Naive thymus-derived CD4-positive, alpha-beta T cell (primary cell): ENCODE results near the gene SRGAP2C. TPM values are rescaled to one million over a fixed set of nuclear protein-coding genes. Genes with fewer than 3 reads are reported as not detected.
"Not testable (repeated sequence)": the region's sequence is repeated elsewhere in the genome, so short reads cannot be mapped to it uniquely, and the experiment has no call there.

ENCODE experiments used
- ATAC-seq: fragments of 150-1000 bp; cut with Tn5 transposase; 2 replicates; pipeline ENCODE4 v1.10.0; 2021; ENCODE audit warnings: mild to moderate bottlenecking, moderate library complexity
- CTCF ChIA-PET: fragments of 350-600 bp; sonication (Branson Sonifier 250); formaldehyde crosslinking; loops from one replicate; lab custom pipeline; 2021; ENCODE audit warnings: antibody characterized with exemption; lab: Charles Lee
- POLR2A ChIA-PET: fragments of 350-600 bp; sonication (Branson Sonifier 250); formaldehyde crosslinking; loops from one replicate; lab custom pipeline; 2021; ENCODE audit warnings: antibody characterized with exemption, inconsistent platforms; lab: Charles Lee
- DNase-seq, 9 donors: peaks; one replicate each; pipeline versions ENCODE4 v3.0.0 to v3.0.0-alpha.2; 2020 to 2022; ENCODE audit warnings: mixed read lengths in 1 of 9
- H3K27ac ChIP-seq: one replicate; pipeline ENCODE4 v1.7.0; 2013; ENCODE audit warnings: mild to moderate bottlenecking, low read depth, low read length, moderate library complexity
- H3K27me3 ChIP-seq, 2 donors: one replicate each; pipeline ENCODE4 v1.7.0; 2013; ENCODE audit warnings: low read length in 2 of 2, mild to moderate bottlenecking in 2 of 2, moderate library complexity in 2 of 2; ENCODE audit not compliant: control insufficient read depth in 2 of 2, insufficient read depth in 2 of 2
- H3K36me3 ChIP-seq, 3 experiments: 1 replicate in 2 of 3; 2 replicates in 1 of 3; pipeline ENCODE4 v1.7.0; 2013; ENCODE audit warnings: low read length in 3 of 3, mild to moderate bottlenecking in 3 of 3, moderate library complexity in 1 of 3; ENCODE audit not compliant: insufficient read depth in 3 of 3, control insufficient read depth in 2 of 3
- H3K4me1 ChIP-seq, 2 donors: one replicate each; pipeline ENCODE4 v1.7.0; 2013; ENCODE audit warnings: low read length in 2 of 2, mild to moderate bottlenecking in 2 of 2, moderate library complexity in 1 of 2; ENCODE audit not compliant: control insufficient read depth in 2 of 2, insufficient read depth in 2 of 2
- H3K4me3 ChIP-seq: 2 replicates; pipeline ENCODE4 v1.7.0; 2013; ENCODE audit warnings: mild to moderate bottlenecking, low read length
- H3K9me3 ChIP-seq, 3 experiments: 1 replicate in 2 of 3; 2 replicates in 1 of 3; pipeline ENCODE4 v1.7.0; 2013; ENCODE audit warnings: low read length in 3 of 3; ENCODE audit not compliant: control insufficient read depth in 2 of 3
- H3K27ac Mint-ChIP-seq, 9 donors: one replicate each; pipeline ENCODE4 v1.8.0; 2020 to 2022; ENCODE audit warnings: mixed read lengths in 9 of 9, mild to moderate bottlenecking in 8 of 9, moderate library complexity in 5 of 9, inconsistent platforms in 2 of 9
- H3K27me3 Mint-ChIP-seq, 5 donors: one replicate each; pipeline ENCODE4 v1.8.0; 2021 to 2022; ENCODE audit warnings: mixed read lengths in 5 of 5, mild to moderate bottlenecking in 1 of 5
- H3K36me3 Mint-ChIP-seq, 5 donors: one replicate each; pipeline ENCODE4 v1.8.0; 2020 to 2022; ENCODE audit warnings: mixed read lengths in 5 of 5, mild to moderate bottlenecking in 3 of 5, inconsistent platforms in 1 of 5
- H3K4me1 Mint-ChIP-seq, 7 donors: one replicate each; pipeline ENCODE4 v1.8.0; 2020 to 2022; ENCODE audit warnings: mixed read lengths in 7 of 7, mild to moderate bottlenecking in 3 of 7, inconsistent platforms in 1 of 7
- H3K4me3 Mint-ChIP-seq, 10 donors: one replicate each; pipeline ENCODE4 v1.8.0; 2020 to 2022; ENCODE audit warnings: mild to moderate bottlenecking in 10 of 10, mixed read lengths in 10 of 10, moderate library complexity in 6 of 10, inconsistent platforms in 2 of 10
- H3K9me3 Mint-ChIP-seq, 11 donors: one replicate each; pipeline ENCODE4 v1.8.0; 2020 to 2022; ENCODE audit warnings: mixed read lengths in 11 of 11, mild to moderate bottlenecking in 4 of 11, inconsistent platforms in 1 of 11, moderate library complexity in 1 of 11
- intact Hi-C, 2 donors: fragments of 100-400 bp; cut with micrococcal nuclease; formaldehyde crosslinking; loops; one replicate each; pipeline ENCODE4 v1.15.1; 2023
- polyA plus RNA-seq, 2 donors: library from polyadenylated mRNA; unstranded; fragments of 300-500 nt; fragmentation: Illumina TruSeq; gene quantifications; one replicate each; pipeline ENCODE4 v1.2.3, GENCODE V29; 2021
- total RNA-seq, 6 experiments: library from RNA in 5 of 6; stranded (reverse) in 5 of 6; gene quantifications; 1 replicate in 5 of 6; 2 replicates in 1 of 6; pipeline ENCODE4 v1.2.3 and lab custom pipeline; 2021 to 2026

The SRGAP2C gene
- total and polyA plus RNA-seq, 7 experiments from 2014 or later = 1.2 to 43.4 (median 20.2) TPM

GRCh38 chr1:121392130-121392529 lies 207.4 kb downstream of the SRGAP2C start:
- CTCF ChIA-PET, H3K36me3 ChIP-seq: not testable (repeated sequence)

GRCh38 chr1:121395718-121396201 lies 211.0 kb downstream of the SRGAP2C start:
- DNase-seq = peak in 2 of 9 donors; percentile 1 to 3
- CTCF ChIA-PET, H3K36me3 ChIP-seq, H3K4me1 ChIP-seq, H3K27ac ChIP-seq, H3K27ac Mint-ChIP-seq, POLR2A ChIA-PET, H3K9me3 ChIP-seq, H3K4me3 ChIP-seq, intact Hi-C loops, ATAC-seq, H3K27me3 ChIP-seq: not testable (repeated sequence)
- Mint-ChIP-seq H3K9me3 (peaks cover 9 to 14% (median 10%) of the 10 kb centered on the region in 11 donors), H3K4me1 (peaks cover 5 to 15% (median 10%) of the 10 kb centered on the region in 7 donors), H3K27me3 (peaks cover 6 to 16% (median 10%) of the 10 kb centered on the region in 5 donors), H3K4me3 (peak overlapping the region; percentile 65 to 87 (median 80)), H3K36me3 (peaks cover 10 to 14% (median 10%) of the 10 kb centered on the region in 5 donors)

More at GRCh38 chr1:121392130-121392529, 207.4 kb downstream of the SRGAP2C start:
- H3K36me3 Mint-ChIP-seq, H3K27ac ChIP-seq, POLR2A ChIA-PET, H3K4me3 ChIP-seq, ATAC-seq, H3K9me3 ChIP-seq, H3K27me3 Mint-ChIP-seq, DNase-seq, H3K4me3 Mint-ChIP-seq, H3K27ac Mint-ChIP-seq, H3K9me3 Mint-ChIP-seq, H3K4me1 Mint-ChIP-seq, H3K27me3 ChIP-seq, intact Hi-C loops, H3K4me1 ChIP-seq: not testable (repeated sequence)

- ATAC-seq, intact Hi-C loops: not testable (repeated sequence)
- H3K4me3 ChIP-seq = peak overlapping the region; percentile 39
Observed at GRCh38 chr1:121396335-121397081, 211.7 kb downstream of the SRGAP2C start.

DNA sequence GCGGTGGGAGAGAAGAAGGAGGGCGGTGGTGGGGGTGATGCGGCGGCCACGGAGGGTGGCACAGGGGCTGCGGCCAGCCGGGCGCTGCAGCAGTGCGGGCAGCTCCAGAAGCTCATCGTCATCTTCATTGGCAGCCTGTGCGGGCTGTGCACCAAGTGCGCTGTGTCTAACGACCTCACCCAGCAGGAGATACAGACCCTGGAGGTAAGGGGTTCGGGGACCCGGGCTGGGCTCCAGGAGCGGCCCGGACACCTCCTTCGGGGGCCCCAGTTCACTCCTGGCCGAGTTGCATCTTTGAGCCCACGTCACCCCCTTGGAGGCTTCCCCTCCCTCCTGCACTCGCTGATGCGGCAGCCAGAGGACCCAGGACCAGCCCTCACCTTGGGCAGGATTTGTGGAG lies 212.3 kb downstream of the SRGAP2C start:
- Mint-ChIP-seq H3K4me1 (peaks cover 11 to 21% (median 16%) of the 10 kb centered on the region in 7 donors), H3K27ac (peak overlapping the region in 1 of 9 donors; percentile 26), H3K9me3 (peaks cover 13 to 23% (median 15%) of the 10 kb centered on the region in 11 donors), H3K27me3 (peaks cover 6 to 19% (median 10%) of the 10 kb centered on the region in 5 donors), H3K4me3 (peak overlapping the region; percentile 68 to 91 (median 86)), H3K36me3 (peaks cover 11 to 23% (median 17%) of the 10 kb centered on the region in 5 donors)
- CTCF ChIA-PET, DNase-seq, ATAC-seq, POLR2A ChIA-PET, H3K27ac ChIP-seq, H3K4me1 ChIP-seq, H3K9me3 ChIP-seq, intact Hi-C loops, H3K36me3 ChIP-seq, H3K27me3 ChIP-seq: not testable (repeated sequence)
- H3K4me3 ChIP-seq = peak overlapping the region; percentile 39

More at GRCh38 chr1:121396335-121397081, 211.7 kb downstream of the SRGAP2C start:
- H3K4me1 ChIP-seq, H3K9me3 ChIP-seq, POLR2A ChIA-PET, H3K36me3 ChIP-seq, H3K27me3 ChIP-seq, CTCF ChIA-PET, H3K27ac ChIP-seq: not testable (repeated sequence)
- peak overlapping the region; percentile 68 to 91 (median 86) for H3K4me3 Mint-ChIP-seq
- peaks cover 11 to 20% (median 16%) of the 10 kb centered on the region in 7 donors for H3K4me1 Mint-ChIP-seq
- peak; percentile 3 to 37 (median 20) for DNase-seq
- peaks cover 6 to 19% (median 13%) of the 10 kb centered on the region in 5 donors for H3K27me3 Mint-ChIP-seq
- peaks cover 13 to 21% (median 15%) of the 10 kb centered on the region in 11 donors for H3K9me3 Mint-ChIP-seq
- peak overlapping the region in 4 of 9 donors; percentile 19 to 88 (median 48) for H3K27ac Mint-ChIP-seq
- peaks cover 11 to 21% (median 17%) of the 10 kb centered on the region in 5 donors for H3K36me3 Mint-ChIP-seq

GRCh38 chr1:121399193-121399592 lies 214.4 kb downstream of the SRGAP2C start:
- ATAC-seq, POLR2A ChIA-PET, H3K4me3 ChIP-seq, DNase-seq, H3K27ac ChIP-seq, H3K27ac Mint-ChIP-seq, intact Hi-C loops, H3K4me3 Mint-ChIP-seq, H3K9me3 ChIP-seq, H3K36me3 ChIP-seq, H3K4me1 ChIP-seq, CTCF ChIA-PET, H3K27me3 ChIP-seq: not testable (repeated sequence)
- Mint-ChIP-seq H3K9me3 (peaks cover 13 to 31% (median 18%) of the 10 kb centered on the region in 11 donors), H3K36me3 (peaks cover 11 to 26% (median 16%) of the 10 kb centered on the region in 5 donors), H3K4me1 (peaks cover 11 to 21% (median 16%) of the 10 kb centered on the region in 7 donors), H3K27me3 (peaks cover 6 to 19% (median 7%) of the 10 kb centered on the region in 5 donors)

DNA sequence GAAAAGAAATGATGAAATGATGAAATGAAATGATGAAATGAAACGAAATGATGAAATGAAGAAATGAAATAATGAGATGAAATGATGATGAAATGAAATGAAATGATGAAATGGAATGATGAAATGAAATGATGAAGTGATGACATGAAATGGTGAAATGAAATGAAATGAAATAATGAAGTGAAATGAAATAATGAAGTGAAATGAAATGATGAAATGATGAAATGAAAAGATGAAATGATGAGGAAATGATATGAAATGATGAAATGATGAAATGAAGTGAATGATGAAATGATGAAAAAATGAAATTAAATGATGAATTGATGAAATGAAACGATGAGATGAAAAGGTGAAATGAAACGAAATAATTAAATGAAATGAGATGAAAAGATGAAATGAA lies 215.3 kb downstream of the SRGAP2C start:
- Mint-ChIP-seq H3K36me3 (peaks cover 11 to 26% (median 16%) of the 10 kb centered on the region in 5 donors), H3K9me3 (peaks cover 13 to 31% (median 18%) of the 10 kb centered on the region in 11 donors), H3K27me3 (peaks cover 6 to 19% (median 7%) of the 10 kb centered on the region in 5 donors), H3K27ac (peak overlapping the region in 5 of 9 donors; percentile 8 to 83 (median 36)), H3K4me3 (peak overlapping the region in 7 of 10 donors; percentile 12 to 82 (median 61)), H3K4me1 (peaks cover 11 to 21% (median 16%) of the 10 kb centered on the region in 7 donors)
- H3K36me3 ChIP-seq, CTCF ChIA-PET, intact Hi-C loops, H3K4me1 ChIP-seq, ATAC-seq, H3K4me3 ChIP-seq, POLR2A ChIA-PET, H3K27ac ChIP-seq, H3K9me3 ChIP-seq, DNase-seq, H3K27me3 ChIP-seq: not testable (repeated sequence)
